ENCODE data around the gene EIF4E3.

Gene EIF4E3

GRCh38 chr3:71725271-71725991, at the start of gene EIF4E3:
Gene EIF4E3, minus strand, starts transcription at chr3:71725402. Its CDS starts 35 bp downstream, at chr3:71725367.
- peak; percentile 48 for DNase-seq (ENCODE audit: low read depth)

- DNase-seq (ENCODE audit: low read depth): no peak
Measured at GRCh38 chr3:71771884-71772283, 46.7 kb upstream of the EIF4E3 start.

- no peak for DNase-seq (ENCODE audit: low read depth)
Measured at GRCh38 chr3:71771126-71771525, 45.9 kb upstream of the EIF4E3 start.

GRCh38 chr3:71763426-71763825, 38.2 kb upstream of the EIF4E3 start:
- no peak for DNase-seq (ENCODE audit: low read depth)

- DNase-seq (ENCODE audit: low read depth): no peak
Measured at GRCh38 chr3:71760140-71760539, 34.9 kb upstream of the EIF4E3 start.

- DNase-seq (ENCODE audit: low read depth): no peak
Measured at GRCh38 chr3:71759401-71759800, 34.2 kb upstream of the EIF4E3 start.

GRCh38 chr3:71758091-71758490, 32.9 kb upstream of the EIF4E3 start:
- no peak for DNase-seq (ENCODE audit: low read depth)

- no peak for DNase-seq (ENCODE audit: low read depth)
Measured at GRCh38 chr3:71754610-71755253, 29.5 kb upstream of the EIF4E3 start.

GRCh38 chr3:71753701-71754609, 28.8 kb upstream of the EIF4E3 start, which contains the start of gene GPR27:
Gene GPR27, plus strand, starts transcription at chr3:71753855. Its CDS starts 195 bp downstream, at chr3:71754050.
- DNase-seq (ENCODE audit: low read depth): peak; percentile 23

- no peak for DNase-seq (ENCODE audit: low read depth)
Measured at GRCh38 chr3:71752831-71753700, 27.9 kb upstream of the EIF4E3 start.

GRCh38 chr3:71751602-71752001, 26.4 kb upstream of the EIF4E3 start:
- no peak for DNase-seq (ENCODE audit: low read depth)

- no peak for DNase-seq (ENCODE audit: low read depth)
Measured at GRCh38 chr3:71744738-71745137, 19.5 kb upstream of the EIF4E3 start.

GRCh38 chr3:71742621-71743020, 17.4 kb upstream of the EIF4E3 start:
- DNase-seq (ENCODE audit: low read depth): no peak

- DNase-seq (ENCODE audit: low read depth): no peak
Measured at GRCh38 chr3:71734881-71735280, 9.7 kb upstream of the EIF4E3 start.

GRCh38 chr3:71733319-71733718, 8.1 kb upstream of the EIF4E3 start:
- DNase-seq (ENCODE audit: low read depth): no peak

- no peak for DNase-seq (ENCODE audit: low read depth)
Measured at GRCh38 chr3:71732637-71733036, 7.4 kb upstream of the EIF4E3 start.

GRCh38 chr3:71728632-71729342, 3.6 kb upstream of the EIF4E3 start:
- DNase-seq (ENCODE audit: low read depth): no peak

- no peak for DNase-seq (ENCODE audit: low read depth)
Measured at GRCh38 chr3:71726146-71726545, 944 bp upstream of the EIF4E3 start.

- DNase-seq (ENCODE audit: low read depth): peak; percentile 43
Measured at GRCh38 chr3:71724584-71725270, 475 bp downstream of the EIF4E3 start.

GRCh38 chr3:71724171-71724453, 1.1 kb downstream of the EIF4E3 start:
- DNase-seq (ENCODE audit: low read depth): no peak

Data from activated T-cell treated with anti-CD3 and anti-CD28 coated beads for 48 hours (primary cell).